ENCODE results near the gene TSPAN15.

- no peak for TF ChIP-seq EZH2 (IDR thresholded peaks at IDR 0.05; ENCODE audit: low read depth)
- peak; percentile 95 for TF ChIP-seq CTCF (conservative IDR thresholded peaks at IDR 0.05)
These were observed 64.5 kb downstream of the TSPAN15 start for GRCh38 chr10:69515699-69516259.
